HepG2 (cell line): ENCODE measurements around the gene ADAMTSL4. TPM values are rescaled to one million over a fixed set of nuclear protein-coding genes. Genes with fewer than 3 reads are reported as not detected.

Source experiments
- ATF1 ChIP-seq: IDR thresholded peaks from 2 replicates; pipeline ENCODE4 v1.6.1; 2016; ENCODE audit warnings: mild to moderate bottlenecking, control low read depth
- CHCHD3 ChIP-seq: sonication (generic); formaldehyde crosslinking; IDR thresholded peaks from 2 replicates; pipeline ENCODE4 v1.8.0; 2022; ENCODE audit warnings: mild to moderate bottlenecking, missing genetic modification reagents, moderate library complexity
- CTCF ChIP-seq: sonication (generic); formaldehyde crosslinking; IDR thresholded peaks from 2 replicates; pipeline ENCODE4 v1.5.0; 2020; ENCODE audit warnings: mild to moderate bottlenecking, missing genetic modification reagents, moderate library complexity
- IRF9 ChIP-seq: sonication (generic); formaldehyde crosslinking; IDR thresholded peaks from 2 replicates; pipeline ENCODE4 v1.8.0; 2022; ENCODE audit warnings: missing genetic modification reagents, mild to moderate bottlenecking, borderline replicate concordance
- MBNL3 ChIP-seq: fragments of 250-450 bp; sonication (Bioruptor Pico); conservative IDR thresholded peaks from 2 replicates; pipeline ENCODE4 v1.8.0; 2022; ENCODE audit warnings: mild to moderate bottlenecking, inconsistent platforms
- RNF2 ChIP-seq: fragments of 450-650 bp; conservative IDR thresholded peaks from 2 replicates; pipeline ENCODE4 v1.6.1; 2016; ENCODE audit warnings: low read depth
- SP140L ChIP-seq: sonication (generic); formaldehyde crosslinking; IDR thresholded peaks from 2 replicates; pipeline ENCODE4 v1.4.0; 2020; ENCODE audit warnings: missing genetic modification reagents, borderline replicate concordance
- SP5 ChIP-seq: IDR thresholded peaks from 2 replicates; pipeline ENCODE4 v1.6.1; 2016; ENCODE audit warnings: low read depth, borderline replicate concordance
- TBX2 ChIP-seq: sonication (generic); formaldehyde crosslinking; IDR thresholded peaks from 2 replicates; pipeline ENCODE4 v1.5.0; 2020; ENCODE audit warnings: missing genetic modification reagents, mild to moderate bottlenecking, borderline replicate concordance
- TRIM24 ChIP-seq: sonication (generic); formaldehyde crosslinking; IDR thresholded peaks from 2 replicates; pipeline ENCODE4 v1.8.0; 2022; ENCODE audit warnings: mild to moderate bottlenecking, missing genetic modification reagents
- ZFP62 ChIP-seq: sonication (generic); formaldehyde crosslinking; IDR thresholded peaks from 2 replicates; pipeline ENCODE4 v1.4.0; 2020; ENCODE audit warnings: missing genetic modification reagents
- ZFX ChIP-seq: sonication (generic); formaldehyde crosslinking; IDR thresholded peaks from 2 replicates; pipeline ENCODE4 v1.4.0; 2020; ENCODE audit warnings: mild to moderate bottlenecking, low read depth, missing genetic modification reagents, moderate library complexity
- ZKSCAN8 ChIP-seq: IDR thresholded peaks from 2 replicates; pipeline ENCODE4 v1.6.1; 2016; ENCODE audit warnings: borderline replicate concordance, missing genetic modification reagents, missing compliant biosample characterization
- ZNF10 ChIP-seq: sonication (generic); formaldehyde crosslinking; IDR thresholded peaks from 2 replicates; pipeline ENCODE4 v1.4.0; 2020; ENCODE audit warnings: mild to moderate bottlenecking, low read depth, missing genetic modification reagents, borderline replicate concordance
- ZNF18 ChIP-seq: sonication (generic); formaldehyde crosslinking; IDR thresholded peaks from 2 replicates; pipeline ENCODE4 v1.8.0; 2022; ENCODE audit warnings: mild to moderate bottlenecking, missing genetic modification reagents; ENCODE audit not compliant: insufficient replicate concordance
- ZNF24 ChIP-seq: fragments of 450-650 bp; IDR thresholded peaks from 2 replicates; pipeline ENCODE4 v1.6.1; 2017; ENCODE audit warnings: antibody characterized with exemption, mild to moderate bottlenecking
- ZNF280B ChIP-seq: sonication (generic); formaldehyde crosslinking; IDR thresholded peaks from 2 replicates; pipeline ENCODE4 v1.5.0; 2020; ENCODE audit warnings: missing genetic modification reagents, mild to moderate bottlenecking, borderline replicate concordance
- ZNF354B ChIP-seq: sonication (generic); formaldehyde crosslinking; IDR thresholded peaks from 2 replicates; pipeline ENCODE4 v1.8.0; 2022; ENCODE audit warnings: mild to moderate bottlenecking, missing genetic modification reagents
- ZNF451 ChIP-seq: sonication (generic); formaldehyde crosslinking; IDR thresholded peaks from 2 replicates; pipeline ENCODE4 v1.5.0; 2020; ENCODE audit warnings: mild to moderate bottlenecking, missing genetic modification reagents
- ZNF564 ChIP-seq: sonication (generic); formaldehyde crosslinking; IDR thresholded peaks from 2 replicates; pipeline ENCODE4 v1.8.1; 2023; ENCODE audit warnings: mild to moderate bottlenecking, missing genetic modification reagents
- ZNF577 ChIP-seq: sonication (generic); formaldehyde crosslinking; IDR thresholded peaks from 2 replicates; pipeline ENCODE4 v1.4.0; 2020; ENCODE audit warnings: mild to moderate bottlenecking, low read depth, missing genetic modification reagents, borderline replicate concordance
- ZNF775 ChIP-seq: sonication (generic); formaldehyde crosslinking; IDR thresholded peaks from 2 replicates; pipeline ENCODE4 v1.4.0; 2020; ENCODE audit warnings: missing genetic modification reagents, mild to moderate bottlenecking, moderate library complexity, borderline replicate concordance
- ZSCAN20 ChIP-seq: sonication (generic); formaldehyde crosslinking; IDR thresholded peaks from 2 replicates; pipeline ENCODE4 v1.4.0; 2020; ENCODE audit warnings: missing genetic modification reagents, mild to moderate bottlenecking, borderline replicate concordance
- ZSCAN31 ChIP-seq: sonication (generic); formaldehyde crosslinking; IDR thresholded peaks from 2 replicates; pipeline ENCODE4 v1.5.0; 2020; ENCODE audit warnings: low read depth, mild to moderate bottlenecking, missing genetic modification reagents
- polyA plus RNA-seq, 8 experiments: library from polyadenylated mRNA; depleted of rRNA in 3 of 8; stranded (reverse) in 7 of 8; unstranded in 1 of 8; fragments of >200 nt; fragmentation: Illumina TruSeq in 4 of 8; extraction: Trizol in 4 of 8; gene quantifications; 2 replicates each; pipeline versions ENCODE4 v1.2.1 to v1.2.3, GENCODE V29; 2011 to 2016; ENCODE audit warnings: low read depth in 4 of 8, missing spikeins in 1 of 8, mixed read lengths in 1 of 8; ENCODE audit not compliant: insufficient read depth in 1 of 8
- total RNA-seq, 5 experiments: library from RNA; depleted of rRNA; stranded (reverse); fragments of >200 nt; fragmentation: Illumina TruSeq; extraction: Trizol; gene quantifications; 2 replicates each; pipeline ENCODE4 v1.2.3, GENCODE V29; 2016; ENCODE audit warnings: low read depth in 1 of 5

The ADAMTSL4 gene
- total and polyA plus RNA-seq, 2 of the 13 experiments (the other 11 are each of a cell fraction or from before 2014, with no cell fraction given) = 3.9 to 16.4 TPM

- TF ChIP-seq IRF9 (CRISPR knock-in tag) (no peak), CHCHD3 (CRISPR knock-in tag) (no peak), SP5 (CRISPR knock-in tag) (no peak), TRIM24 (CRISPR knock-in tag) (no peak), ZKSCAN8 (no peak), ZNF577 (CRISPR knock-in tag) (no peak), ZSCAN31 (CRISPR knock-in tag) (no peak), ZNF451 (CRISPR knock-in tag) (no peak), TBX2 (no peak), RNF2 (no peak), ZSCAN20 (CRISPR knock-in tag) (no peak), ATF1 (CRISPR knock-in tag) (no peak), ZNF354B (CRISPR knock-in tag) (no peak), ZNF24 (no peak), ZNF564 (CRISPR knock-in tag) (no peak), MBNL3 (CRISPR knock-in tag) (no peak), CTCF (CRISPR knock-in tag) (peak; percentile 61), ZFX (peak; percentile 49; the same call in 1 of the 2 replicates), ZNF10 (CRISPR knock-in tag) (no peak), ZNF775 (CRISPR knock-in tag) (no peak), ZNF280B (CRISPR knock-in tag) (no peak), ZNF18 (CRISPR knock-in tag) (no peak), SP140L (CRISPR knock-in tag) (no peak), ZFP62 (no peak)
These were observed 11.2 kb upstream of the ADAMTSL4 start (continued) for GRCh38 chr1:150537732-150538684.
